ENCODE data around the gene ANO2. TPM values are rescaled to one million over a fixed set of nuclear protein-coding genes. Genes with fewer than 3 reads are reported as not detected.

Gene ANO2
- total RNA-seq, 3 donors from 2014 or later, result not detected

DNA sequence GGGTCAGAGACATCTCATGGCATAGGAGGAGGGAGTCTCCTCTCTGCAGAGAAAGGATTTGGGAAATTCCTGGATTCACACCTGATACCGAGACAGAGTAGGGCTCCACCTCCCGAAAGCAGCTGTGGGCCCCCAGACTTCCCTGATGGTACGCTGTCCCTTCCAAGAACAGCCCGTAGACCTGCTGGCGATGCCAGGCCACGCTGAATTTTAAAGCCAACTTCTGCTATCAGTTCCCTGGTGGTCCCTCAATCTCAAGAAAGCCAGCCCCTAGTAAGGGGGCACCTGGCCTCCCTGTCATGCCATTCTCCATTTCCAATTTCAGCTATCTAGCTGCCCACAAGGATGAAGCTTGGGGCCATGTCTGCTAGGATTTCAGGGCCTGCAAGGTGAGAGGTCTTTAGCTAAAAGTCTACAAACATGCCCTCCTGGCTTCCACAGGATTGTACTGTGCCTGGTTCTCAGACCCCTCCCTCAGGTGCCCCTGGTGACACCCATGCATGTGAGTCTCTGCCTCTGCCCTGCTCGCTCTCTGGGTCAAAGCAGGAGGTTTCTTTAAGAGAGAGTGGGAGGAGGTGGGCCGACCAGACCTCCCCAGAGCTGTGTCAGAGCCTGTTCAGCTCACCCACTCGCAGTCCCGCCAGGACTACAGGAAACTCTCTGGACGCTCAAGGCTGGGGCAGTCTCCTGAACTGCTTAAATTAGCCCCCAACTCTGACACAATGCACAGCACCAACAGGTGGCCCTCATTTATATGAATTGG, 30.5 kb downstream of the ANO2 start:
- Mint-ChIP-seq H3K4me1 (ENCODE audit: low read depth) (no peaks in the 10 kb centered on the region), H3K27me3 (ENCODE audit: low read depth) (peaks cover 7% of the 10 kb centered on the region), H3K9me3 (no peaks in the 10 kb centered on the region), H3K4me3 (no peak overlapping the region), H3K36me3 (ENCODE audit: insufficient read depth) (no peaks in the 10 kb centered on the region)
- DNase-seq (no peak), ATAC-seq (no peak)

GRCh38 chr12:5913387-5913786, 31.7 kb downstream of the ANO2 start:
- Mint-ChIP-seq H3K9me3 (no peaks in the 10 kb centered on the region), H3K36me3 (ENCODE audit: insufficient read depth) (no peaks in the 10 kb centered on the region), H3K4me1 (ENCODE audit: low read depth) (no peaks in the 10 kb centered on the region), H3K27me3 (ENCODE audit: low read depth) (peaks cover 3% of the 10 kb centered on the region), H3K4me3 (no peak overlapping the region)
- ATAC-seq (no peak), DNase-seq (no peak)

DNA sequence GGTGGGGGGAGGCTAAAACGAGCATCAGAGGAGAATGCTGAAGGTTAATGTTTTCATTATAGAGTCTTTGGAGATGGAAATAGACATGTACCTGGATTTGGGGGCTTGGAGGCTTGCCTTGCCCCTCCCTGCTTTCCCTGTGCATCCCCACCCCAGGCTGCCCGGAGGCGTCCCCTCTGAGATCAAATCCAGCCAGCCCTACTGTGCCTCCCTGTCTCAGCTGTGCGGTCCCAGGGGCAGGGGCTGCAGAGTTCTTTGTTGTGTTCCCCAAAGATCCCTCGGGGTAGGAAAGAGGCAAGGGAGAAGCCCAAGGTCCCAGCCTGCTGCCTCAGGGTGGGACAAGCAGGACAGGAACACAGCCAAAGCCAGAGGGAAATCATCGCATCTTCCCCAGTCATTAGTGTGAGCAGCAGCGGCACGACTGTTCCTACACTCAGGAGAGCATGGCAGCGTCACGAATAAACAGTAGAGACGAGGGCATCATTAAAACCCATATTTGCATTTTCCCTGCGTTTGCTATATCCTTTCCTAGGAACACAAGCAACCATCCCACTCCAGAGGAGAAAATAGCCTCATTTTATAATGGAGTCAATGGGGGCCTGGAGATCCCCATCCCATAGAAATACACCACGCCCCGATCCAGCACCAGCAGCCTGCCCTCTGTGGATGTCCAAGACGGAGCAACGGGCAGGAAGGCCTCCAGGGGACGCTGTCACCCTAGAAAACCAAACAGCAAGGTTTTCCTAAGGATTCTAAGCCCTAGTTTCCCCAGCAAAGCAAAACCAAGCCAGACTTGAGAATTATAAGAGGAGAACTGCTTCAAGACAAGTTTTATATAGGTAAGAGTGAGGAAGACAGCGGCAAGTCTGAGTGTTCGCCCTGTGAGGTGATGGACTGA, 32.4 kb downstream of the ANO2 start:
- Mint-ChIP-seq H3K4me3 (no peak overlapping the region), H3K36me3 (ENCODE audit: insufficient read depth) (no peaks in the 10 kb centered on the region), H3K27me3 (ENCODE audit: low read depth) (peaks cover 6% of the 10 kb centered on the region), H3K9me3 (no peaks in the 10 kb centered on the region), H3K4me1 (ENCODE audit: low read depth) (no peaks in the 10 kb centered on the region)
- no peak for DNase-seq
- no peak for ATAC-seq

DNA sequence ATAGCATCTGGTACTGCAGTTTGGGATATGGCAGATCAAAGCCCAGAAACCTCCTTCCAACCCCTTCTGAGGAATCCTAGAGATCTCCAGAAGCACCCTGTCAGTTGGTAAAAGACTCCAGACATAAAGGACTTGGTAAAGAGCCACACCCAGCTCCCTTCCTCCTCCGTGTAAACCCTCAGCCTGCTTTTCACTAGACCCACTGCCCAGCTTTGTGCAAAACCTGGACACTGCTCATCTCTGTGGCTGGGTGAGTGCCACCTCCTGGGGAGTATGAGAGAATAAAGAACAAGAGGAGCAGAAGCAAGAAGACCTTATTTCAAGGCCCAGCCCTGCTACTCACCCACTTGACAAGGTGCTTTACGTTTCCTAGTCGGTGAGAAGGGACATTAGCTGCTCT, 33.0 kb downstream of the ANO2 start:
- Mint-ChIP-seq H3K36me3 (ENCODE audit: insufficient read depth) (no peaks in the 10 kb centered on the region), H3K4me3 (no peak overlapping the region), H3K9me3 (no peaks in the 10 kb centered on the region), H3K27me3 (ENCODE audit: low read depth) (peaks cover 6% of the 10 kb centered on the region), H3K4me1 (ENCODE audit: low read depth) (no peaks in the 10 kb centered on the region)
- ATAC-seq (no peak), DNase-seq (no peak)

DNA sequence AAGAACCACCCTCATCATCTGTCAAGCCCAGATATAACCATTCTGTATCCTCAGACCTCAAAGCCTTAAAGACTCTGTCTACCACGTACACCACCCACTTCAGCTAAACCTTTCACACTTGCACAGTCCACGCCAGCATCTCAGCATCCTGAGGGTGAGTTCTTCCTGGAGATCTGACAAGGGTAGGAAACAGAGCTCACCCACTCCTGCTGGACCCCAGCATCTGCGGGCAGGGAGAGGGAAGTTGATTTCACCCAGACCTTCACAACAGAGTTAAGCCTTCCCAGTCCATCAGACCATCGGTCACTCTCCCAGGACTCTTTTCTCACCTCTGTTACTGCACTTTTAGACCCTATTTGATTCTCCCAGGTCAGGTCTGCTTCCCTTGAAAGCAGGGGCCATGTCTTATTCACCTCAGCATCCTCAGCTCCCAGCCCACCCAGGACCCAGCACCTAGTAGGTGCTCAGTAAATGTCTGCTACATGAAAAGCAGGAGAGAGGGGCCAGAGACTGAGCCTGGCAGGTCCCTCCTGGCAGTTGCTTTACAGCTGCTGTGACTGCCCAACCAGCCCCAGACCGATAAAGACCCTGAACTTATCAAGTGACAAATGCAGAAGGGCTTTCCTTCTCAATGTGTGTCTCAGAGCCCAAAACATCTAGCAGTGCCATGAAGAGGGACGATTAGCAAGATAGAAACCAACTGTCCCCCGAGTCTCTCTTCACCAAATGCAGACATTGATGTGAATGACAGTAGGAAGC, 34.1 kb downstream of the ANO2 start:
- Mint-ChIP-seq H3K36me3 (ENCODE audit: insufficient read depth) (no peaks in the 10 kb centered on the region), H3K4me1 (ENCODE audit: low read depth) (no peaks in the 10 kb centered on the region), H3K4me3 (no peak overlapping the region), H3K27me3 (ENCODE audit: low read depth) (peaks cover 6% of the 10 kb centered on the region), H3K9me3 (no peaks in the 10 kb centered on the region)
- ATAC-seq (no peak), DNase-seq (no peak)

DNA sequence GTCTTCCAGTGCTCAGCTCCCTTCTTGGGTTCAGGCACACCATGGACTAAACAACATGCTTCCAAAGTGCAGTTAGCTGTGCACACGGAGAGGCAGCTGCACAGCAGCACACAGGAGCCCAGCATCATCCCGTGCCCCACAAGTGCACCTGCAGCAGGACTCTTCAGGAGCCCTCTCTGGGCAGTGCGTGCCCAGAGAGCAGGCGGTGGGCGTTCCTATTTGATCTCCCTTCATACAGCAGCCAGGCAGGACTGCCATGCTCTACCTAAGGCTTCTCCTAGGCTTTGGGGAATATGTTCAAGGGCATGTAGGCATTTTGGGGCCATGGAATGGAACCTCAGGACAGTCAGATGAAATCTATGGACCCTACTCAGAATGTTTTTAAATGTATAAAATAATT, 35.5 kb downstream of the ANO2 start:
- Mint-ChIP-seq H3K9me3 (no peaks in the 10 kb centered on the region), H3K4me3 (no peak overlapping the region), H3K4me1 (ENCODE audit: low read depth) (no peaks in the 10 kb centered on the region), H3K36me3 (ENCODE audit: insufficient read depth) (no peaks in the 10 kb centered on the region), H3K27me3 (ENCODE audit: low read depth) (peaks cover 12% of the 10 kb centered on the region)
- ATAC-seq (no peak), DNase-seq (no peak)

DNA sequence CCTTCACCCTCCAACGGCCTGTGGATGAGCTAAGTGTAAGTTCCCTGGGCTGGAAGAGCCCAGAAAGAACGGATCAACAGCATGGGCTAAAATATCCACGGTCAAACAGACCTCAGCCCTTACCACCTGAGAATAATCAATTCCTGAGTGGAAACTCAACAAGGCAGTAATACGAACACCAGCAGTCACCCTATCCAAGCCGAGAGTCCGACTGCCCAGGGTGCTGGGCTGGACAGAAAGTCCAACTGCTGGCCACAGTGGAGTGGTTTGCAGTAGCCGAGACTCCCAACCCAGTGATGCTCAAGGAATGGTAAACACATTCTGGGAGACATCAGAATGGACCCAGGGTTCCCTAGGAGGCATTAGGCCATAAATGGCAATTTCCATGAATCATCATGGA, 36.8 kb downstream of the ANO2 start:
- Mint-ChIP-seq H3K27me3 (ENCODE audit: low read depth) (peaks cover 19% of the 10 kb centered on the region), H3K4me3 (no peak overlapping the region), H3K36me3 (ENCODE audit: insufficient read depth) (no peaks in the 10 kb centered on the region), H3K4me1 (ENCODE audit: low read depth) (no peaks in the 10 kb centered on the region), H3K9me3 (no peaks in the 10 kb centered on the region)
- no peak for DNase-seq
- ATAC-seq, result no peak

DNA sequence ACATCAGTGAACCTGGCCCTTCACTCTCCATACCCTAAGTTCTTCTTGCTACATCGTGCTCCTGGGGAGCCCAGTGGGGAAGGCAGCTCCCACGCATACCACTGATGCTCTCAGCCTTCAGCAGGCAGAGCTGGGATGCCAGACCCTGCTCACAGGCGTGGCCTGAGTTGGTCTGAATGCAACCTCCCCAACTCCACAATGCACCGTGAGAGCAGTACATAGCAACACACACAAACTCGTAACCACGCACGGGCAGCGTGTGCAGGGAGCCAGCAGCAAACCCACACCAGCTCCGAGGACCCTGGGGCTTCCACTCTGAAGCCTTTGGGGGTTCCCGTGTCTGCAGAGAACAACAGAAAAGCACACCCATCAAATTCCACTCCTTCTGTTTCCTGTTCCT, 37.3 kb downstream of the ANO2 start:
- no peaks in the 10 kb centered on the region for H3K36me3 Mint-ChIP-seq (ENCODE audit: insufficient read depth)
- H3K27me3 Mint-ChIP-seq (ENCODE audit: low read depth), result peaks cover 18% of the 10 kb centered on the region
- no peaks in the 10 kb centered on the region for H3K9me3 Mint-ChIP-seq
- no peak overlapping the region for H3K4me3 Mint-ChIP-seq
- no peaks in the 10 kb centered on the region for H3K4me1 Mint-ChIP-seq (ENCODE audit: low read depth)
- DNase-seq (no peak), ATAC-seq (no peak)

DNA sequence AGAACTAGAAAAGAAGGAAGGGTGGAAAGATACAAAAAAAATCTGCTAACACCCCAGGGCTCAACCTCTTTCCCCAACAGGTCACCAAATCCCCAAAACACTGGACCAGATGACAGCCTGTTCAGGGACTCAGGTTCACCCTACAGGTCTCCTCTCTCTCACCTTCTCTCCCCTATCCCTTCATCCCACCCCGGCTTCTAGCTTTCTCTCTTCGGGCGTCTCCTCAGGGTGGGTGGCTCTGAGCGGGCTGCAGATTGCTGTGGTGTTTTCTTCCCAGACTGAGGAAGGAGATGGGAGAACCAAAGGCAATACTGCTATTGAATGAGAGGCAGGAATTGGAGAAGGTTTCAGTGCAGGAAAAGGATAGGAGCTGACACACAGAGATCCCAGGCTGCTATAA, 39.3 kb downstream of the ANO2 start:
- H3K4me1 Mint-ChIP-seq (ENCODE audit: low read depth), result no peaks in the 10 kb centered on the region
- no peak overlapping the region for H3K4me3 Mint-ChIP-seq
- no peaks in the 10 kb centered on the region for H3K36me3 Mint-ChIP-seq (ENCODE audit: insufficient read depth)
- no peaks in the 10 kb centered on the region for H3K9me3 Mint-ChIP-seq
- no peak for ATAC-seq
- no peak for DNase-seq
- peaks cover 28% of the 10 kb centered on the region for H3K27me3 Mint-ChIP-seq (ENCODE audit: low read depth)

DNA sequence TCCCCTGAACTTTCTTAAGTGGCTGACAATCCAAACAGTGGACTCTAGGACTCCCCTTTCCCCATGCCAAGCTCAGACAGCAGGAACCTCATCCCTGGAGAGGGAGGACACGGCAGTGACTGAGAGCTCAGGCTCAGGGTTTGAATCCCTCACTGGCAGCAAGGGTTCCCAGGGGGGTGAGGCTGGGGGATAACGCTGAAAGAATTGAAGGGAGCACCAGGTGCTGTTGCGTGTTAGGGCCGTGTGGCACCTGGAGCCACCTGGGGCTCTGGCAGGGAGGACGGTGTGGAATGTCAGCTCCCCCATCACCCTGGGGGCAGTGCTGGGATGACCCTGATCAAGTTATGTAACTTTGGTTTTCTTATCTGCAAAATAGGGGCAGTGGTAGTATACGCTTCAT, 40.1 kb downstream of the ANO2 start:
- H3K4me1 Mint-ChIP-seq (ENCODE audit: low read depth), result no peaks in the 10 kb centered on the region
- H3K9me3 Mint-ChIP-seq, result no peaks in the 10 kb centered on the region
- no peaks in the 10 kb centered on the region for H3K36me3 Mint-ChIP-seq (ENCODE audit: insufficient read depth)
- no peak for ATAC-seq
- peaks cover 35% of the 10 kb centered on the region for H3K27me3 Mint-ChIP-seq (ENCODE audit: low read depth)
- H3K4me3 Mint-ChIP-seq, result no peak overlapping the region
- DNase-seq, result no peak

GRCh38 chr12:5904441-5904840, 40.6 kb downstream of the ANO2 start:
- no peak for ATAC-seq
- no peaks in the 10 kb centered on the region for H3K4me1 Mint-ChIP-seq (ENCODE audit: low read depth)

GRCh38 chr12:5902736-5903135, 42.3 kb downstream of the ANO2 start:
- H3K4me3 Mint-ChIP-seq, result no peak overlapping the region
- H3K9me3 Mint-ChIP-seq, result no peaks in the 10 kb centered on the region
- peaks cover 34% of the 10 kb centered on the region for H3K27me3 Mint-ChIP-seq (ENCODE audit: low read depth)
- no peaks in the 10 kb centered on the region for H3K4me1 Mint-ChIP-seq (ENCODE audit: low read depth)
- ATAC-seq, result no peak
- no peaks in the 10 kb centered on the region for H3K36me3 Mint-ChIP-seq (ENCODE audit: insufficient read depth)
- DNase-seq, result no peak

More at GRCh38 chr12:5904441-5904840, 40.6 kb downstream of the ANO2 start:
- Mint-ChIP-seq H3K9me3 (no peaks in the 10 kb centered on the region), H3K36me3 (ENCODE audit: insufficient read depth) (no peaks in the 10 kb centered on the region), H3K27me3 (ENCODE audit: low read depth) (peaks cover 37% of the 10 kb centered on the region), H3K4me3 (no peak overlapping the region)
- DNase-seq, result no peak

DNA sequence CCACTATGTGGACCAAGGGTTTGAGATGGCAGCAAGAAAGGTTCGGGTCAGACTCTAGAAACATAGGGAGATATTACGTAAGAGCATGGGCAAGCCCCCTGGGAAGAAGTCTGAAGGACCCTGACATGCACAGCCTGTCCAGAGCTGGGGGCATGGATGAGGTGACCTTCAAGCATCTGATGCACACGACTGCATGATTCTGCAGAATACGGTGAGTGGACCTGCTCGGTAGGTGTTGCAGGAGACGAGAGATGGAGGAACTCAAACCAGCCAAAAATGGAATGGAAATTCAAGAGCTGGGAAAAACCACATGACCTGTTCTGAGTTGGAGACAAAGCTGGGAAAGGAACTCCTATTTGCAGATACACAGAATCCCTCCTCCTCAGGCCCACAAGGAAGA, 43.6 kb downstream of the ANO2 start:
- no peak for ATAC-seq
- Mint-ChIP-seq H3K9me3 (no peaks in the 10 kb centered on the region), H3K4me3 (no peak overlapping the region), H3K4me1 (ENCODE audit: low read depth) (no peaks in the 10 kb centered on the region), H3K27me3 (ENCODE audit: low read depth) (peaks cover 34% of the 10 kb centered on the region), H3K36me3 (ENCODE audit: insufficient read depth) (no peaks in the 10 kb centered on the region)
- no peak for DNase-seq

DNA sequence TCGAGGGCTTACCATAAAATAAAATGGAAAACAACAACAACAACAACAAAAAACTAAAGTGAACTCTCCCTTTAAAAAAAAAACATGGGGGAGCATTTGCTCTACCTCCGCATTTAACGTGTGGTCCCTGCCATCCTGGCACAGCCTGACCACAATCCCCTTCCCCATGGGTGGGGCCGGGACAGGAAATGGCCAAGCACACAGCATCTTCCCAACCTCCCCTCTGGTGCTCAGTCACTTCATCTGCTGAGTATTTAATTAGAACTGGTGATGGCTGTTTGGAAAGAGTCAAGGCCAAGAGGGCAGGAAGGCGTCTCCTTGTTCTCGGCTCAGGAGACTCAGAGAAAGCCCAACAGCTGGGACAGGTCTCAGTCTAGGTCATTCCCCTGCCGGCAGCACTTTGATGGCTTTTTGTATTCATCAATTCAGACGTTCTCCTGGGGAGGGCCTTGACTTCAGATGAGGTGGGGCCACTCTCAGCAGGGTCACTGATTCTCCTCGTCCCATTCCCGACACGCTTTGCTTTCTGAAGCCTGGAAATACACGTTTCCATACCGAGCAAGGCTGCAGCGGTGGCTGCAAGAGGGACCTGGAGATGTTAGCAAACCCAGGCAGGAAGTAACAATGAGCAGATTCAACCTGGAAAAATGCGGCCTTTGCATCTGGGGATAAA, 44.4 kb downstream of the ANO2 start:
- Mint-ChIP-seq H3K27me3 (ENCODE audit: low read depth) (peaks cover 36% of the 10 kb centered on the region), H3K4me3 (no peak overlapping the region), H3K36me3 (ENCODE audit: insufficient read depth) (no peaks in the 10 kb centered on the region), H3K9me3 (no peaks in the 10 kb centered on the region), H3K4me1 (ENCODE audit: low read depth) (no peaks in the 10 kb centered on the region)
- no peak for ATAC-seq
- DNase-seq, result no peak
